ENCODE results near the gene PDE1C.
"Not testable (repeated sequence)": the region's sequence is repeated elsewhere in the genome, so short reads cannot be mapped to it uniquely, and the experiment has no call there.

The PDE1C gene

DNA sequence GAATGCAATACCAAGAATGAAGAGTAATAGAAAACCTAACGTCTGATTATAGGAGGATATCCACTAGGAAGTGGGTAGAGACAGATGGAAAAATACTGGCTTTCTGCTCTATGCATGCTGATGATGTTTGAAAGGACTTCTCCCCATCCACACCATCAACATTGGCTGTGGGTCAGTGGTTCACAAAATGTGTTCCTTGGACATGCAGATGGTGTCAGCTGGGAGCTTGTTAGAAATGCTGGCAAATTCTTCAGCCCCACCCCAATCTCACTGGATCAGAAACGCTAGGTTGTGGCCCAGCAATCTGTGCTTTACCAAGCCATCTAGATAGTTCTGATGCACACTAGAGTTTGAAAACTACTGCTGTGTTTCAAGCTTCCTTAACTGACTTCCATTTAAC lies 219.1 kb downstream of the PDE1C start:
- H3K36me3 Mint-ChIP-seq (ENCODE audit: low read depth): no peaks in the 10 kb centered on the region
- no peak for DNase-seq
- no peaks in the 10 kb centered on the region for H3K9me3 Mint-ChIP-seq
- no peak overlapping the region for H3K4me3 Mint-ChIP-seq
- H3K27ac Mint-ChIP-seq: no peak overlapping the region
- TF ChIP-seq, protein P1, sequence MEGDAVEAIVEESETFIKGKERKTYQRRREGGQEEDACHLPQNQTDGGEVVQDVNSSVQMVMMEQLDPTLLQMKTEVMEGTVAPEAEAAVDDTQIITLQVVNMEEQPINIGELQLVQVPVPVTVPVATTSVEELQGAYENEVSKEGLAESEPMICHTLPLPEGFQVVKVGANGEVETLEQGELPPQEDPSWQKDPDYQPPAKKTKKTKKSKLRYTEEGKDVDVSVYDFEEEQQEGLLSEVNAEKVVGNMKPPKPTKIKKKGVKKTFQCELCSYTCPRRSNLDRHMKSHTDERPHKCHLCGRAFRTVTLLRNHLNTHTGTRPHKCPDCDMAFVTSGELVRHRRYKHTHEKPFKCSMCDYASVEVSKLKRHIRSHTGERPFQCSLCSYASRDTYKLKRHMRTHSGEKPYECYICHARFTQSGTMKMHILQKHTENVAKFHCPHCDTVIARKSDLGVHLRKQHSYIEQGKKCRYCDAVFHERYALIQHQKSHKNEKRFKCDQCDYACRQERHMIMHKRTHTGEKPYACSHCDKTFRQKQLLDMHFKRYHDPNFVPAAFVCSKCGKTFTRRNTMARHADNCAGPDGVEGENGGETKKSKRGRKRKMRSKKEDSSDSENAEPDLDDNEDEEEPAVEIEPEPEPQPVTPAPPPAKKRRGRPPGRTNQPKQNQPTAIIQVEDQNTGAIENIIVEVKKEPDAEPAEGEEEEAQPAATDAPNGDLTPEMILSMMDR (IDR thresholded peaks at IDR 0.05): no peak
- H3K4me1 Mint-ChIP-seq: no peaks in the 10 kb centered on the region
- H3K27me3 Mint-ChIP-seq (ENCODE audit: low read depth, poor library complexity): no peaks in the 10 kb centered on the region

DNA sequence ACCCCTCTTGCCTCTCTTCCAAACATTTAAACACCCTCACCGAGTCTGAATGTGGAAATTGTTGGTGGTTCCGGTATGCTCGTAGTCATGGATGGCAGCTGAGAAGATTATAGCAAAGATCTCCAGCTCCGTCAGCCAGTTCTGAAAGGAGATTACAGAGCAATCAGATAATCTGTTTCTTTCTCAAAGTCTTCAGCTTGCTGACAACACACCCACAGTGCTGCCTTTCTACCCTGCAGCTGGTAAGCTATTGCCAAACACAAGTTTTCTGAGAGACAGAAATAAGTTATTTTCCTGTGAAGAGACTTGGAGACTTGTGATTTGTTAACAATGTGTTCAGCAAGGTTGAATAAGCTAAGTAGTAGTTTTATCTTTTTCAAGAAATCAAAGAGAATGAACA lies 219.6 kb downstream of the PDE1C start:
- H3K9me3 Mint-ChIP-seq: no peaks in the 10 kb centered on the region
- H3K4me3 Mint-ChIP-seq: no peak overlapping the region
- H3K36me3 Mint-ChIP-seq (ENCODE audit: low read depth): no peaks in the 10 kb centered on the region
- no peak for DNase-seq
- no peaks in the 10 kb centered on the region for H3K27me3 Mint-ChIP-seq (ENCODE audit: low read depth, poor library complexity)
- H3K4me1 Mint-ChIP-seq: no peaks in the 10 kb centered on the region
- no peak overlapping the region for H3K27ac Mint-ChIP-seq
- TF ChIP-seq, protein P1 (IDR thresholded peaks at IDR 0.05): no peak

DNA sequence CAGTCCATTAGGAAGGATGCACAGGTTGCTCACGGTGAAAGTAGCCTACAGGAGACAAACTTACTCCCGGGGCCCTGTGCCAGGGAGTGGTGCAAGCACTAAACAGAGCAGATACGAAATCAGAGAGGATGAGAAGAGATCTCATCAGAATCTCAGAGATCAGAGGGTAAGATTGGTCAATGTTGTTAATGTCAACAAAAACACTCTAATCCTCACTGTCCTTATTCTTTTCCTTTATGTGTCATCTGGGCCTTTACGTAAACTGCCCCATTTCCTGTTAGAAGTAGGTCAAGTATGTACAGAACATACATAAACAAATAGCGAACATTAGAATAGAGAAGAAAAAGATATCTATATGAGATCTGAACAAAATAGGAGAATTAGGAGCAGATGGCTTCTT lies 220.1 kb downstream of the PDE1C start:
- no peak overlapping the region for H3K4me3 Mint-ChIP-seq
- no peaks in the 10 kb centered on the region for H3K36me3 Mint-ChIP-seq (ENCODE audit: low read depth)
- H3K27ac Mint-ChIP-seq: no peak overlapping the region
- no peaks in the 10 kb centered on the region for H3K27me3 Mint-ChIP-seq (ENCODE audit: low read depth, poor library complexity)
- DNase-seq: no peak
- no peaks in the 10 kb centered on the region for H3K4me1 Mint-ChIP-seq
- TF ChIP-seq, protein P1 (IDR thresholded peaks at IDR 0.05): no peak
- H3K9me3 Mint-ChIP-seq: peaks cover 4% of the 10 kb centered on the region

DNA sequence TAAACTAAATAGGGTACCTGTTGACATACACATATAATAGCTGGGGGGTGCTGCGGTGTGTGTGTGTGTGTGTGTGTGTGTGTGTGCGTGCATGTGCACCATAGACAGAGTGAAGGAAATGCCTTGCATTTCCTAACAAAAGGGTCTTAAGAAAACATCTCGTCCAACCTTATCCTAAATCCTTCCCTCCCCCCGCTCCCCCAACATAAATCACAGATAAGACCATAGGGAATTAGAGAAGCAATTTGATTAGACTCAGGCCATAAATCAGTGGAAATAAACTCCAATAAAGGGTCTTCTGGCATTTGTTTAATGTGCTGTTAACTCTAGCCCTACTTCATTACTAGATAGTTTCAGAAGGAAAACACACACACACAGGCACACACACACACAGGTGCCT lies 234.7 kb downstream of the PDE1C start:
- H3K36me3 Mint-ChIP-seq (ENCODE audit: low read depth): no peaks in the 10 kb centered on the region

DNA sequence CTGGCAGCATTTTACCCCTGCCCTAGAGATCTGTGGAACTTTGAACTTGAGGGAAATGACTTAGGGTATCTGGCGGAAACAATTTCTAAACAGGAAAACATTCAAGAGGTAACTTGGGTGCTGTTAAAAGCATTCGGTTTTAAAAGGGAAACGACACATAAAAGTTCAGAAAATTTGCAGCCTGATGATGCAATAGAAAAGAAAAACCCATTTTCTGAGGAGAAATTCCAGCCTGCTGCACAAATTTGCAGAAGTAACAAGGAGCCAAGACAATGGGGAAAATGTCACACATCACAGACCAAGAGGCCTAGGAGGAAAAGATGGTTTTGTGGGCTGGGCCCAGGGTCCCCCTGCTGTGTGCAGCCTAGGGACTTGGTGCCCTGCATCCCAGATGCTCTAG lies 236.6 kb downstream of the PDE1C start:
- not testable (repeated sequence) for H3K27me3 Mint-ChIP-seq (ENCODE audit: low read depth, poor library complexity); H3K4me3 Mint-ChIP-seq; DNase-seq; H3K36me3 Mint-ChIP-seq (ENCODE audit: low read depth); H3K27ac Mint-ChIP-seq
- H3K4me1 Mint-ChIP-seq: peaks cover 16% of the 10 kb centered on the region
- H3K9me3 Mint-ChIP-seq: peaks cover 16% of the 10 kb centered on the region

More for the DNA sequence above, 234.7 kb downstream of the PDE1C start:
- TF ChIP-seq, protein P1 (IDR thresholded peaks at IDR 0.05): no peak
- Mint-ChIP-seq H3K9me3 (peaks cover 16% of the 10 kb centered on the region), H3K4me3 (no peak overlapping the region), H3K27me3 (ENCODE audit: low read depth, poor library complexity) (peaks cover 1% of the 10 kb centered on the region), H3K27ac (no peak overlapping the region), H3K4me1 (peaks cover 16% of the 10 kb centered on the region)
- DNase-seq: peak; percentile 3

DNA sequence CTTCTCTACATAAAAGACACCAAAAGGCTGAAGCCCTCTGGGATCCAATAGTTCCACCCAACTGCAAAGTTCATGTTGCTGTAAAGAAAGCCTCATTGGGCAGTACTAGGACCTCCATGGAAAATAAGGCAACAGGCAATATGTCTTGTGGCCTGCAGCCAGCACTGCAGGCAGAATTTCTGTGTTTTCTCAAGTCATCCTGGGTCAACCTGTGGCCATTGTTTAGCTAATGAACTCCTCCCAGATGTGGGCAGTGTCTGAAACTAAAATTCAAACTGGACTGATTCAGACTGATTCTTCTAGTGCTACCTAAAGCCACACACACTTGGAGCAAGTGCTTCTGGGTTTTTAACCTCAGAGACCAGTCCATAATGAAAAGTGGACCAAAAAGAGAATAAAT lies 241.7 kb downstream of the PDE1C start:
- no peak overlapping the region for H3K4me3 Mint-ChIP-seq
- H3K4me1 Mint-ChIP-seq: no peaks in the 10 kb centered on the region
- no peak overlapping the region for H3K27ac Mint-ChIP-seq
- no peaks in the 10 kb centered on the region for H3K36me3 Mint-ChIP-seq (ENCODE audit: low read depth)
- peaks cover 6% of the 10 kb centered on the region for H3K9me3 Mint-ChIP-seq
- no peak for DNase-seq
- H3K27me3 Mint-ChIP-seq (ENCODE audit: low read depth, poor library complexity): peaks cover 7% of the 10 kb centered on the region
- TF ChIP-seq, protein P1 (IDR thresholded peaks at IDR 0.05): no peak
